H9 (cell line): ENCODE measurements around the gene CRISPLD2. TPM values are rescaled to one million over a fixed set of nuclear protein-coding genes. Genes with fewer than 3 reads are reported as not detected.

Source experiments
- DNase-seq: peaks from one replicate; pipeline ENCODE4 v3.0.0-alpha.2; 2017
- H2AFZ ChIP-seq: one replicate; pipeline ENCODE4 v1.6.1; 2013; ENCODE audit warnings: mild to moderate bottlenecking, low read length, control low read depth, moderate library complexity
- H2AK5ac ChIP-seq: 2 replicates; pipeline ENCODE4 v1.6.1; 2013; ENCODE audit warnings: low read length, control low read depth, mixed read lengths; ENCODE audit not compliant: insufficient read length
- H2BK120ac ChIP-seq: one replicate; pipeline ENCODE4 v1.6.1; 2013; ENCODE audit warnings: low read depth, mild to moderate bottlenecking, low read length, control low read depth, inconsistent platforms; ENCODE audit not compliant: poor library complexity, severe bottlenecking
- H2BK12ac ChIP-seq: 2 replicates; pipeline ENCODE4 v1.6.1; 2013; ENCODE audit warnings: low read length, control low read depth, mixed read lengths, low read depth; ENCODE audit not compliant: insufficient read length
- H2BK15ac ChIP-seq: 2 replicates; pipeline ENCODE4 v1.6.1; 2013; ENCODE audit warnings: low read depth, low read length, control low read depth
- H2BK20ac ChIP-seq: one replicate; pipeline ENCODE4 v1.6.1; 2013; ENCODE audit warnings: low read depth, mild to moderate bottlenecking, low read length, control low read depth, inconsistent platforms; ENCODE audit not compliant: poor library complexity, severe bottlenecking
- H2BK5ac ChIP-seq: 2 replicates; pipeline ENCODE4 v1.6.1; 2013; ENCODE audit warnings: low read length, control low read depth, mixed read lengths; ENCODE audit not compliant: insufficient read length
- H3K14ac ChIP-seq: 2 replicates; pipeline ENCODE4 v1.6.1; 2013; ENCODE audit warnings: low read length, control low read depth; ENCODE audit not compliant: insufficient read depth
- H3K18ac ChIP-seq: 2 replicates; pipeline ENCODE4 v1.6.1; 2013; ENCODE audit warnings: low read depth, mild to moderate bottlenecking, mixed read lengths, low read length, control low read depth; ENCODE audit not compliant: insufficient read length
- H3K23ac ChIP-seq: 2 replicates; pipeline ENCODE4 v1.6.1; 2013; ENCODE audit warnings: low read length, control low read depth, mixed read lengths, low read depth; ENCODE audit not compliant: insufficient read length
- H3K23me2 ChIP-seq: 2 replicates; pipeline ENCODE4 v1.6.1; 2013; ENCODE audit warnings: low read depth, mild to moderate bottlenecking, mixed read lengths, low read length, control low read depth; ENCODE audit not compliant: insufficient read length, poor library complexity, severe bottlenecking
- H3K27ac ChIP-seq: 2 replicates; pipeline ENCODE4 v1.5.1; 2013; ENCODE audit warnings: low read length, control low read depth, mixed read lengths, low read depth; ENCODE audit not compliant: insufficient read length
- H3K27me3 ChIP-seq: 2 replicates; pipeline ENCODE4 v1.6.1; 2013; ENCODE audit warnings: low read length, control low read depth, inconsistent platforms; ENCODE audit not compliant: insufficient read depth
- H3K4ac ChIP-seq: 2 replicates; pipeline ENCODE4 v1.6.1; 2013; ENCODE audit warnings: low read depth, mild to moderate bottlenecking, control low read depth, inconsistent platforms, low read length, moderate library complexity
- H3K4me1 ChIP-seq: 2 replicates; pipeline ENCODE4 v1.6.1; 2013; ENCODE audit warnings: low read length, control low read depth, inconsistent platforms; ENCODE audit not compliant: insufficient read depth
- H3K4me2 ChIP-seq: 2 replicates; pipeline ENCODE4 v1.6.1; 2013; ENCODE audit warnings: low read length, control low read depth, mixed read lengths; ENCODE audit not compliant: insufficient read length, insufficient read depth
- H3K56ac ChIP-seq: 2 replicates; pipeline ENCODE4 v1.6.1; 2013; ENCODE audit warnings: low read depth, mild to moderate bottlenecking, mixed read lengths, low read length, control low read depth; ENCODE audit not compliant: insufficient read length
- H3K79me1 ChIP-seq: 2 replicates; pipeline ENCODE4 v1.6.1; 2013; ENCODE audit warnings: low read depth, mild to moderate bottlenecking, moderate library complexity, low read length, control low read depth, inconsistent platforms; ENCODE audit not compliant: insufficient read depth, poor library complexity, severe bottlenecking
- H3K79me2 ChIP-seq: 2 replicates; pipeline ENCODE4 v1.6.1; 2013; ENCODE audit warnings: low read length, control low read depth, inconsistent platforms; ENCODE audit not compliant: insufficient read depth
- H3K9ac ChIP-seq: 2 replicates; pipeline ENCODE4 v1.6.1; 2013; ENCODE audit warnings: low read length, control low read depth, mixed read lengths; ENCODE audit not compliant: insufficient read length; ENCODE audit errors: extremely low read depth
- H3K9me3 ChIP-seq: one replicate; pipeline ENCODE4 v1.6.1; 2013; ENCODE audit warnings: low read depth, low read length, inconsistent platforms; ENCODE audit not compliant: control insufficient read depth
- H3T11ph ChIP-seq: one replicate; pipeline ENCODE4 v1.6.1; 2013; ENCODE audit warnings: mild to moderate bottlenecking, low read length, control low read depth, inconsistent platforms
- H4K20me1 ChIP-seq: one replicate; pipeline ENCODE4 v1.6.1; 2013; ENCODE audit not compliant: control insufficient read depth, insufficient read length, insufficient read depth
- H4K5ac ChIP-seq: 2 replicates; pipeline ENCODE4 v1.6.1; 2013; ENCODE audit warnings: low read depth, mild to moderate bottlenecking, mixed read lengths, low read length, control low read depth; ENCODE audit not compliant: insufficient read length
- H4K8ac ChIP-seq: replicated peaks from 2 replicates; pipeline ENCODE4 v1.6.1; 2013; ENCODE audit warnings: low read length, control low read depth, mixed read lengths, low read depth; ENCODE audit not compliant: insufficient read length
- H4K91ac ChIP-seq: 2 replicates; pipeline ENCODE4 v1.6.1; 2013; ENCODE audit warnings: low read depth, mild to moderate bottlenecking, moderate library complexity, mixed read lengths, low read length, control low read depth; ENCODE audit not compliant: insufficient read length
- H3K27ac Mint-ChIP-seq, 3 experiments: 2 replicates in 2 of 3; 3 replicates in 1 of 3; pipeline ENCODE4 v1.8.0; 2020 to 2021; ENCODE audit warnings: mixed read lengths in 3 of 3, mild to moderate bottlenecking in 1 of 3, moderate library complexity in 1 of 3
- H3K27me3 Mint-ChIP-seq: 2 replicates; pipeline ENCODE4 v1.8.0; 2021; ENCODE audit warnings: low read depth, mild to moderate bottlenecking, moderate library complexity, mixed read lengths
- H3K36me3 Mint-ChIP-seq, 3 experiments: 2 replicates in 2 of 3; 3 replicates in 1 of 3; pipeline ENCODE4 v1.8.0; 2020 to 2021; ENCODE audit warnings: low read depth in 3 of 3, mixed read lengths in 3 of 3; ENCODE audit not compliant: insufficient read depth in 1 of 3
- H3K4me1 Mint-ChIP-seq, 2 experiments: 2 replicates each; pipeline ENCODE4 v1.8.0; 2020; ENCODE audit warnings: mixed read lengths in 2 of 2
- H3K4me3 Mint-ChIP-seq, 2 experiments: 2 replicates in 1 of 2; 3 replicates in 1 of 2; pipeline ENCODE4 v1.8.0; 2020 to 2021; ENCODE audit warnings: mild to moderate bottlenecking in 2 of 2, mixed read lengths in 2 of 2, moderate library complexity in 1 of 2
- H3K9me3 Mint-ChIP-seq, 2 experiments: 2 replicates in 1 of 2; 3 replicates in 1 of 2; pipeline ENCODE4 v1.8.0; 2020; ENCODE audit warnings: mild to moderate bottlenecking in 2 of 2, mixed read lengths in 2 of 2, moderate library complexity in 1 of 2
- WGBS: extraction: QIAGEN DNeasy Blood & Tissue Kit; methylation state at CpG from one replicate; pipeline ENCODE4 v1.1.7; 2013; ENCODE audit warnings: missing lambda C conversion rate, low lambda C conversion rate, mixed read lengths; ENCODE audit not compliant: insufficient read length; ENCODE audit errors: extremely low coverage; 5-methylcytosine and 5-hydroxymethylcytosine counted together
- total RNA-seq: library from RNA; stranded (reverse); gene quantifications from 2 replicates; pipeline ENCODE4 v1.2.1, GENCODE V29; 2021
- TF ChIP-seq, protein P1 (sequence below): fragments of 200-600 bp; sonication (generic); conservative IDR thresholded peaks from 3 replicates; pipeline ENCODE4 v1.8.0; 2021; ENCODE audit warnings: antibody characterized with exemption, mild to moderate bottlenecking

The CRISPLD2 gene
- total RNA-seq, 1 experiment from 2014 or later: 2.3 TPM

DNA sequence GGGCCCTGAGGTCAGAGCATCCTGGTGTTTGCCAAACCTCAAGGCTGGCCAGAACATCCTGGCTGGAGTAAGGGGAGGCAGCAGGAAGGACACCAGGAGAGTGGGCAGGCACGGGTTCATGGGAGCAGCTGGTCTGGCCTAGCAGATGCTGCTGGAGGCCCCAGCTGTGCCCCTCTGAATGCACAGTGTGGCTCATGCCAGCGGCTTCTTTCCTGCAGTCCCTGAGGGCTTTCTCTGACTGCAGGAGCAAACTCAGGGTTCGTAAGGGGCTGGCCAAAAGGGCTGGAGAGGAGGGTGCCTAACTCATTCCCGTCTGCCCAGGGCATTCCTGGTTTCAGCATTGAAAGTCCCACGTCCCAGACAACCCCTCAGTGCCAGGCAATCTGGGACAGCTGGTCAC lies 112.9 kb downstream of the CRISPLD2 start:
- H4K91ac ChIP-seq: no peak overlapping the region
- H3K4ac ChIP-seq: no peak overlapping the region
- H4K5ac ChIP-seq: no peak overlapping the region
- H3K27me3 Mint-ChIP-seq: peaks cover 2% of the 10 kb centered on the region; the same call in 1 of the 2 replicates
- peaks cover 0 to 5% (median 0%) of the 10 kb centered on the region in 3 experiments; a peak in 2 of 7 replicates for H3K36me3 Mint-ChIP-seq
- no peak overlapping the region for H2AK5ac ChIP-seq
- TF ChIP-seq, protein P1, sequence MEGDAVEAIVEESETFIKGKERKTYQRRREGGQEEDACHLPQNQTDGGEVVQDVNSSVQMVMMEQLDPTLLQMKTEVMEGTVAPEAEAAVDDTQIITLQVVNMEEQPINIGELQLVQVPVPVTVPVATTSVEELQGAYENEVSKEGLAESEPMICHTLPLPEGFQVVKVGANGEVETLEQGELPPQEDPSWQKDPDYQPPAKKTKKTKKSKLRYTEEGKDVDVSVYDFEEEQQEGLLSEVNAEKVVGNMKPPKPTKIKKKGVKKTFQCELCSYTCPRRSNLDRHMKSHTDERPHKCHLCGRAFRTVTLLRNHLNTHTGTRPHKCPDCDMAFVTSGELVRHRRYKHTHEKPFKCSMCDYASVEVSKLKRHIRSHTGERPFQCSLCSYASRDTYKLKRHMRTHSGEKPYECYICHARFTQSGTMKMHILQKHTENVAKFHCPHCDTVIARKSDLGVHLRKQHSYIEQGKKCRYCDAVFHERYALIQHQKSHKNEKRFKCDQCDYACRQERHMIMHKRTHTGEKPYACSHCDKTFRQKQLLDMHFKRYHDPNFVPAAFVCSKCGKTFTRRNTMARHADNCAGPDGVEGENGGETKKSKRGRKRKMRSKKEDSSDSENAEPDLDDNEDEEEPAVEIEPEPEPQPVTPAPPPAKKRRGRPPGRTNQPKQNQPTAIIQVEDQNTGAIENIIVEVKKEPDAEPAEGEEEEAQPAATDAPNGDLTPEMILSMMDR: no peak
- H3K4me3 Mint-ChIP-seq: no peak overlapping the region
- H3K27ac ChIP-seq: no peak overlapping the region
- no peak overlapping the region for H3K18ac ChIP-seq
- H3K23me2 ChIP-seq: no peaks in the 10 kb centered on the region
- no peak overlapping the region for H2BK12ac ChIP-seq
- H3K9ac ChIP-seq: no peak overlapping the region
- peaks cover 4 to 7% of the 10 kb centered on the region in 2 experiments; a peak in 3 of 5 replicates for H3K9me3 Mint-ChIP-seq
- no peak overlapping the region for H4K8ac ChIP-seq
- H2BK20ac ChIP-seq: no peak overlapping the region
- DNase-seq: no peak
- no peak overlapping the region for H3K4me2 ChIP-seq
- no peaks in the 10 kb centered on the region for H3K27me3 ChIP-seq
- no peak overlapping the region for H2AFZ ChIP-seq
- H2BK15ac ChIP-seq: no peak overlapping the region
- no peaks in the 10 kb centered on the region for H3K4me1 ChIP-seq
- H3K14ac ChIP-seq: no peak overlapping the region; the same call in 1 of the 2 replicates
- no peak overlapping the region for H3T11ph ChIP-seq
- H3K79me2 ChIP-seq: no peaks in the 10 kb centered on the region
- no CpG with 5 or more reads among the region's 5 CpGs for WGBS
- H2BK5ac ChIP-seq: no peak overlapping the region
- H4K20me1 ChIP-seq: no peaks in the 10 kb centered on the region
- H3K56ac ChIP-seq: no peak overlapping the region
- no peak overlapping the region for H3K23ac ChIP-seq
- H2BK120ac ChIP-seq: no peak overlapping the region
- no peaks in the 10 kb centered on the region for H3K9me3 ChIP-seq
- H3K4me1 Mint-ChIP-seq: 0 out of 4 replicates have a peak, but pooled peaks cover 3 to 4% of the 10 kb centered on the region in 2 experiments
- H3K27ac Mint-ChIP-seq: 0 out of 7 replicates have a peak overlapping the region, but pooled peaks of 1 of the 3 experiments have one; percentile 72
- H3K79me1 ChIP-seq: no peaks in the 10 kb centered on the region
